CD4-positive, alpha-beta T cell treated with Interleukin-12 subunit alpha and Interleukin-12 subunit beta, for 1 hour (primary cell): ENCODE measurements around the gene YAF2.
A peak's percentile ranks its signal among the peaks of the same experiment; 100 is the strongest.
"Not testable (repeated sequence)": the region's sequence is repeated elsewhere in the genome, so short reads cannot be mapped to it uniquely, and the experiment has no call there.

Experiments
- DNase-seq: peaks from one replicate; pipeline ENCODE4 v3.0.0-alpha.2; 2020

Gene YAF2

DNA sequence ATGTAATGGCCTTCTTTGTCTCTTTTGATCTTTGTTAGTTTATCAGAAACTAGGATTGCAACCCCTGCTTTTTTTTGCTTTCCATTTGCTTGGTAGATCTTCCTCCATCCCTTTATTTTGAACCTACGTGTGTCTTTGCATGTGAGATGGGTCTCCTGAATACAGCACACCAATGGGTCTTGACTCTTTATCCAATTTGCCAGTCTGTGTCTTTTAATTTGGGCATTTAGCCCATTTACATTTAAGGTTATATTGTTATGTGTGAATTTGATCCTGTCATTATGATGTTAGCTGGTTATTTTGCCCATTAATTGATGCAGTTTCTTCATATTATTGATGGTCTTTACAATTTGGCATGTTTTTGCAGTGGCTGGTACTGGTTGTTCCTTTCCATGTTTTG, 14.6 kb upstream of the YAF2 start:
- DNase-seq: not testable (repeated sequence)

DNA sequence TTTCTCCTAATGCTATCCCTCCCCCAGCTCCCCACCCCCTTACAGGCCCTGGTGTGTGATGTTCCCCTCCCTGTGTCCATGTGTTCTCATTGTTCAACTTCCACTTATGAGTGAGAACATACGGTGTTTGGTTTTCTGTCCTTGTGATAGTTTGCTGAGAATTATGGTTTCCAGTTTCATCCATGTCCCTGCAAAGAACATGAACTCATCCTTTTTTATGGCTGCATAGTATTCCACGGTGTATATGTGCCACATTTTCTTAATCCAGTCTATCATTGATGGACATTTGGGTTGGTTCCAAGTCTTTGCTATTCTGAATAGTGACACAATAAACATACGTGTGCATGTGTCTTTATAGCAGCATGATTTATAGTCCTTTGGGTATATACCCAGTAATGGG, 11.0 kb upstream of the YAF2 start:
- DNase-seq: not testable (repeated sequence)

DNA sequence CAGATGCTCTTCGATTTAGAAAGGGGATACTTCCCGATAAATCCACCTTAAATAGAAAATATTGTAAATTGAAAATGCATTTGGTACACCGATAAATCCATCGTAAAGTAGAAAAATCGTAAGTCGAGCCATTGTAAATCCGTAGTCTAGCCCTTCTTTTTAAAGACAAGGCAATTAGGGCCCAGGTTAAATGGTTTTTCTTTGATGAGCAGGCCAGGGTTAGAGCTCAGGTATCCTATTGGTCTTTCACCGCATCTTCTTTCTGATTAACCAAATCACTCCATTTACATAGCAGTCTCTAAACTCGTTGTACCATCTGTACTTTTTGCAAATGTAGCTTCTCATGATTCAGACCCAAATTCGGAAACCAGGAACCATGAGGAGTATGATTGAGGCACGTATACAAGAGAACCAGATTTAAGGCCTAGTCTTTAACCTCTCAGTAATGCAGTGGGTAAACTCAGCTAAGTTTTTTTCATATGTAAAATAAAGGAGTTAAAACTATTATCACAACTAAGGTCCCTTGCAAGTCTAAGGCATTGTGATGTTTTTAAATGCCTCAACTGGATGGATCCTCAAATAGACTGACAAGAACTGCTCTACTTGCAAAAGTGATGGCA, 2.2 kb upstream of the YAF2 start:
- no peak for DNase-seq

DNA sequence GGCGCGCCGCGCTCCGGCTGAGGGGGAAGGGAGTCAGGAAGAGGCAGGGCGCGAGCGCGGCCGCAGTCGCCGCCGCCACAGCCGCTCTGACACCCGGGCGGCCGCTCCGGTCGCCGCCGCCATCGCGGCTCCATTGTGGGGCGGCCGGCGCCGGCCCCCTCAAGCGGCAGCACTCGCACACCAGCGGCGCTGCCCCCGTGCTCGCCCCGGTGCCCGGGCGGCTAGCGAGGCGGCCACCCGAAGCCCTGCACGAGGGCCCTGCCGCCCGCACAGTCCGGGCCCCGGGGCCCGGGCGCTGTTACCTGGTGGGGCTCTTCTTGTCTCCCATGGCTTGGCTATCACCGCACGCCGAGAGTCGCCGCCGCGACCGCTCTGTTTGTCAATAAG, 202 bp downstream of the YAF2 start:
- DNase-seq: no peak

DNA sequence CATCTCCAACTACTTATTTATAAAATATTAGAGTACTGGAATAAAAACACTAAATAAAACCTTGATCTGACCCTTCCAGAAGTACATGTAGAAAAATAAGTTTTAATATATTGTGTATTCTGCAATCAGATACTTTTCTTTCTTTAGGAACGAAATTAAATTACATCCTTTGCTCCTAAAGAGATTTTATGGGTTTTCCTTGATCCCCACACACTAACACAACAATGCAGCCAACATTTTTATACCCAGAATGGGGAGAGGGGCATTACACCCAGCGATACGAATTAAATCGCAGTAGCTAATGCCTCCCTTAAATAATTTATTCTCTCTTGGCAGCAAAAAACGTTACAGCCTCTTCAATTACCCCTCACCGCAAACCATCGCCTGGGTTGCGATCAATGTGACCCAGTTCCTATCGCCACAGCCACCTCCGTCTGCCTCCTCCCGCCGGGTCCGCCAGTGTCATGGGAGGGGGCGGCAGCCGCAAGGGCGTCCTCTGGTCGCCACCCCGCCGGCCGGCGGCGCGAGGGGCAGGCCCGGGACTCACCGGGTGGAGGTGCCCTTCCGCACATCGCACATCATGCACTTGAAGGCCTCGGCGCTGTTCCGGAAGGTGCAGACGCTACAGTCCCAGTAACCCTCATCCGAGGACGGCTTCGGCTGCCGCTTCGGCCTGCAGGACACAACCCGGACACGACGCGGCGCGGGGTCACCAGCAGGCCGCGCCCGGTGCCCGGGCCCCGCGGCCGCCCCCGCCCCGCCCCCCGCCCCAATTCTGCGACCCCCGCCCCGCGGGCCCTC, 796 bp downstream of the YAF2 start:
- peak; percentile 77 for DNase-seq

DNA sequence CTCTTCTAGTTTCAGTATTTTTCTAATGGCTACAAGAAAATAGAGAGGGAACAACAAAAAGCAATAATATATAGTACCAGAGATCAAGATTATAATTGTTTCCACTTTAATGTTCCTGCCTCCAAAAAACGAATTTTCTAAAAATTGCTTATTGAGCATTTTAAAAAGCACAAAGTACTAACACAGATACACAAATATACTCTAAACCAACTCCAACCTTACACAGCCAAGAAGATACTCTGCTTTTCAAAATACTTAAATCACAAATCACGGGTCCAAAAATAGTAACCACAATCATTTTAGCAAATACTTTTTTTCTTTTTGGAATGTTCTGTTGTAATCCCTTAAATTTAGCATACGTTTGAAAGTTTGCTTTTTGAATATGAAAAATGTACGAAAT, 2.0 kb downstream of the YAF2 start:
- DNase-seq: no peak

DNA sequence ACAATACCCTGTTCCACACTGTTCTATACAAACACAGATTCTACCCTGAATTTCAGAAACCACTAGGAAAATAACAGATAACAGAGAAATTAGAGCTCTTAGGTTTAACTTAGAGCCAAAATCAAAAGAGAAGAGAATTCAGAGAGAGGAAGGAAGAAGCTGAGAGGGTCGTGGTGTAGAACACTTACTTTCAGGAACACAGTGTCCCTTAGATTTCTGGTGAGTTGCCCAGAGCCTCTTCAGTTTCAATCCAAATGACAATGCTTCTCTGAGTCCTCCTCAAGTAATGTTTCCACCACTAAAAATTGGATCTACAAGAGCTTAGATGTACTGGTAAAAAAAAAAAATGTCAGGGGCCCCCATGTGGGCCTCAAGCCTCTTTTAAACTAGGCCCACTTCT, 2.6 kb downstream of the YAF2 start:
- no peak for DNase-seq

DNA sequence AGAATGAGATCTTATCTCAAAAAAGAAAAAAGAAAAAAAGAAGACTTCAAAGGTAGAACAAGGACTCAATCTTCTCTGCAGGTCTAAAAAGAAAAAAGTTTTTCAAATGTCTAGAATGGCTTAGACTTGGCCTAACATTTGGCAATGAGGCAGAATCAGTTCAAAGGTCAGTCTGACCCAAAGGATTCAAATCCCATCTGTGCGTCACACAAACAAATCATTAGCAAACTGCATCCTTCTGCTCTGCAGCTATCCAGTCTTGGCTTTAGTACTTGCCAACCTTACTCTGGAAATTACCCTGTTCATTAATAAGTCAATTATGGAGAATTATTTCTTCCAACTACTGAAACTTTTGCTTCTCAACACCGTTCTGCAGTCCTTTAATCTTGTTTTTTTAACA, 3.1 kb downstream of the YAF2 start:
- DNase-seq: no peak

DNA sequence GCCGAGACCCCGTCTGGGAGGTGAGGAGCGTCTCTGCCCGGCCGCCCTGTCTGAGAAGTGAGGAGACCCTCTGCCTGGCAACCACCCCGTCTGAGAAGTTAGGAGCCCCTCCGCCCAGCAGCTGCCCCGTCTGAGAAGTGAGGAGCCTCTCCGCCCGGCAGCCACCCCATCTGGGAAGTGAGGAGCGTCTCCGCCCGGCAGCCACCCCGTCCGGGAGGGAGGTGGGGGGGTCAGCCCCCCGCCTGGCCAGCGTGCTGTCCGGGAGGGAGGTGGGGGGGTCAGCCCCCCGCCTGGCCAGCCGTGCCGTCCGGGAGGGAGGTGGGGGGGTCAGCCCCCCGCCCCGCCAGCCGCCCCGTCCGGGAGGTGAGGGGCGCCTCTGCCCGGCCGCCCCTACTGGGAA, 10.5 kb downstream of the YAF2 start:
- DNase-seq: not testable (repeated sequence)

DNA sequence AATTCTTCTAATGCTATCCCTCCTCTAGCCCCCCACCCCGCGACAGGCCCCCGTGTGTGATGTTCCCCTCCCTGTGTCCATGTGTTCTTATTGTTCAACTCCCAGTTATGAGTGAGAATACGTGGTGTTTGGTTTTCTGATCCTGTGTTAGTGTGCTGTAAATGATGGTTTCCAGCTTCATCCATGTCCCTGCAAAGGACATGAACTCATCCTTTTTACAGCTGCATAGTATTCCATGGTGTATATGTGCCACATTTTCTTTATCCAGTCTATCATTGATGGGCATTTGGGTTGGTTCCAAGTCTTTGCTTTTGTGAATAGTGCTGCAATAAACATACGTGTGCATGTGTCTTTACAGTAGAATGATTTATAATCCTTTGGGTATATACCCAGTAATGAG, 13.5 kb downstream of the YAF2 start:
- DNase-seq: not testable (repeated sequence)

DNA sequence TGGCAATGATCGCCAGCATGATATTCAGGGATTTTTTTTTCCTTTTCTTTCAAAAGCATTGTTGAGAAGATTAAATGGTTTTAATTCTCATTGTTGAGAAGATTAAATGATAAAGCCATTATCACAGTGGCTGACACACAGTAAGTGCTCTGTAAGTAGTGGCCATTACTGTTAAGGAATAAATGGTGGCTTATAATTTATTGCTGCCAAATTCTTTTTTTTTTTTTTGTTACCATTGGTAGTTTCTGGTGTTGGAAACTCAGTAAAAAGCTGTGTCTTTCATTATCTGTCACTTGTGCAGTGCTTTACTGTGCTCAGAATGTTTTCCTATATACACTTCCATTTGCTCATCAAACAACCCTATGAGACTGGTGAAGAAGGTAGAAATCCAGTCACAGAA, 15.3 kb downstream of the YAF2 start:
- DNase-seq: no peak

DNA sequence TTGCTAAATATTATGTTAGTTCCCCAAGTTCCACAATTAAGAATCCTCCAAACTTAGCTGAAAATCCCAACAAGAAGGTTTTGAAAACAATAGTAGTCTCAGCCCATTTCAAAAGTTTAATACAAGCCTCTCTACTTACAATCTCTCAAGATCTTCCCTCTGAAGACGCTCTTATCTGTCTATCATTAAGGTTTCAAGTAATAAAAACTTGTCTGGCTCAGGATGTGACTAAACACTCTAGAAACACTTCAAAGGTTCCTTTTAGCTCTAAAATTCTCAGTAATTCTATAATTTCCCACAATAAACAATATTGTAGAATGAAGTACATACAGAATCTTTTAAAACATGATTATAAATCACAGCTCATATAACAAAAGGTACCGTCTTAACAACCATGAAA, 16.3 kb downstream of the YAF2 start:
- no peak for DNase-seq

DNA sequence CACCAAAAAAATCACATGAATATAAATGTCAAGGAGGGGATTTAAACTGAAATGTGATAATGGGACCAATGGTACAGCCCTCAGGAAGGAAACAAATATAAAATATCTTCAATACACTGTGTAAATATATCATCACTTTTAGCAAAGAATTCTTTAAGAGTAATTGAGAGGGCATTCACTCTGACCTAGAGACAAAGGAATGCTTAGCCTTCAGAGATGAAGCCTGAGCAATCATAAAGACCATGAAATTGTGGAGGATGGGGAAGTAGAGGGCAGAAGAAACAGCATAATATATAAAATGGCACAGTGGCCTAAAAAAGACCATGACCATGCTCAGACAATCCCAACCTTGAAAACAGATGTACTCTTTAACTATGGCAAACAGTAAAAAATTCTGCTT, 20.4 kb downstream of the YAF2 start:
- DNase-seq: no peak

DNA sequence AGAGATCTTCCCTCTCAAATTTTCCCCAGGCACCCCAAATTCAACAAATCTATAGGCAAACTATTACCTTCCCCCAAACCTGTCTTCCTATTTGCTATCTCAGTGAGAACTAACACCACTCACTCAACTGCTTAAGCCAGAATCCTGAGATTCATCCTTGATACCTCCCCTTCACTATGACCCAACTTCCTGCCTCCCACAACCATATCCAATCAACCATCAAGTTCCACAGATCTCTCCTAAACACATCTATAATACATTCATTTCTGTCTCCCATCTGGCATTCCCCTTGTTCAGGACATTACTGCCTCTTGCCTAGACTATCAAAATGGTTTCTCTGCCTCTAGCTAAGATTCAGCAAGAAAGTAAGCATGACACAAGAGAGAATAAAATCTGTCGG, 21.3 kb downstream of the YAF2 start:
- no peak for DNase-seq

DNA sequence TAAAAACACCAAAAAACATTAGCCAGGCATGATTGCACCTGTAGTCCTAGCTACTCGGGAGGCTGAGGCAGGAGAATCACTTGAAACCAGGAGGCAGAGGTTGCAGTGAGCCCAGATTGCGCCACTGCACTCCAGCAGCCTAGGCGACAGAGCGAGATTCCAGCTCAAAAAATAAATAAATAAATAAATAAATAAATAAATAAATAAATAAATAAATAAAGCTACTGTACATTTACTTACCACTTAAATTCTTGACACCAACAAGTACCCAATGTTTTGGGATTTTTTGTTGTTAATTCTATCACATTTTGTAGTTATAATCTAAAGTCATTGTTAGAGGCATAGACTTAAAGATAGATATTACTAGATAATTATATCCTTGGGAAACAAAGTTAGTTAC, 22.3 kb downstream of the YAF2 start:
- not testable (repeated sequence) for DNase-seq

DNA sequence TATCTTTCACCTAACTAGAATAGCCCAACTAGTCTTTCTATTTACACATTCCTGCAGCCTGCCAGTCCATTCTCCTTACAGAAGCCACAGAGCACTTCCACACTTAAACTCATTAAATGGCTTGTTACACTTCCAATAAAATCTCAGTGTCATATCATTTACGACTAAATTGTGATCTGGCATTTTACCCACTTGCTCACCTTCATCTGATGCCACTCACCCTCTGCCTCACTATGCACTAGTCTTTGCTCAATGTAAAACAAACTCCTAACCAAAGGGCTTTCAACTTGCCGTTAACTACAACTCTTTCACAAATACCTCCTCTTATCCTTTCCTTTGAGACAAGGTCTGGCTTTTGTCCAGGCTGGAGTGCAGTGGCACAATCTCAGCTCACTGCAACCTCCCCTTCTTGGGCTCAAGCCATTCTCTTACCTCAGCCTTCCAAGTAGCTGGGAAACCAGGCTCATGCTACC, 24.1 kb downstream of the YAF2 start:
- DNase-seq: no peak

DNA sequence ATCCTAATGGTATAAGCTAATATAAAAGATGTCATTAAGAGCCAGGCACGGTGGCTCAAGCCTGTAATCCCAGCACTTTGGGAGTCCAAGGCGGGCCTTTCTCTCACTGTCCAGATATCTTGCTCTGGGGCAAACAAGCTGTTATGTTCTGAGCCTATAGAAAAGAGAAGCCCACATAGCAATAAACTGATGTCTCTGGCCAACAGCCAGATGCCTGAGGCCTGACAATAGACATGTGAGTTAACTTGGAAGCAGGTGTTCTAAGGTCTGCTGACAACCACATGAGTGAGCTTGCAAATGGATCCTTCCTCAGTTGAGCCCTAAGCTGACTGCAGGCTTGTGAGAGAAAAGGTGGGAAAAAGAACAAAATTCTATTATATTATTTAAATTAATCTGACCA, 25.0 kb downstream of the YAF2 start:
- DNase-seq: no peak

DNA sequence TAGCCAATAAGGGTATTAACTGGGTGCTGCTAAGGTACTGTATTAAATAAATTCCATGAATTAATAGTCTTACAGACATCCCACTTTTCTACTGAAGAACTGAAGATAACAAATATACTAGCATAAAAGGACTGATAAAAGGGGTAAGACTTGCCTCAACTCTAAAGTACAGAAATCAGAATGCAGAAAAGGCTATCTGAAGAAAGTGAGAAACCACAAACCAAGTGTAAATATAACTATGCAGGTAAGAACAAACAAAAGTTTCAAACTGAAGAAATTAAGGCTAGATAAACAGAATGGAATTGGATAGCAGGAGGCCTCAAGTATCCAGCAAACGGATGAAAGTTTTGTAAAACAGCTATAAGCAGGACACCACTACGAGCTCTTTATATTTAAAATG, 29.5 kb downstream of the YAF2 start:
- DNase-seq: no peak

DNA sequence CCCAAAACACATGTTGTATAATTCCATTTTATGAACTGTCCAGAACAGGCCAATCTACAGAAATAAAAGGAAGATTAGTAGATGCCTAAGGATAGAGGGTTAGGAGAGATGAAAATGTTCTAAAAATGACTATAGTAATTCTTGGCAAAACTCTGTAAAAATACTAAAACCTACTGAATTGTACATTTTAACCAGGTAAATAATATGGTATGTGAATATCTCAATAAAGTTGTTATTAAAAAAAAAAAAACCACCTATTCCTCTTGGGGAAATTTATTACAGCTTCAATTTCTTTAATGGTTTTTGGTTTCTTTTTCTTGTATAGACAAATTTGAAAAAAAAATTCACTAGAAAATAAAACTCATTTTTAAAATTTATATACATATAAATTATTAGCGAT, 33.2 kb downstream of the YAF2 start:
- DNase-seq: no peak

DNA sequence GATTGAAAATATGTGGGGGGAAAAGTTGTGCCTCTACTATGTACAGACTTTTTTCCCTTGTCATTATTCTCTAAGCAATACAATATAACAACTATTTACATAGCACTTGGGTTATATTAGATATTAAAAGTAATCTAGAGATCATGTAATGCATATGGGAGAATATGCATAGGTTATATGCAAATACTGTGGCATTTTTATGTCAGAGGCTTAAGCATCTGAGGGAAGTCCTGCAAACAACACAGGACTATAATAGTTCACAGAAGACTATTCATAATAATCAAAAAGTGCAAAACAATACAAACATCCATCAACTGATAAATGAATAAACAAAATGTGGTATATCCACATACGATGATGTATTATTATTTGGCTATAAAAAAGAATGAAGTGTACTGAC, 33.7 kb downstream of the YAF2 start:
- DNase-seq: no peak

DNA sequence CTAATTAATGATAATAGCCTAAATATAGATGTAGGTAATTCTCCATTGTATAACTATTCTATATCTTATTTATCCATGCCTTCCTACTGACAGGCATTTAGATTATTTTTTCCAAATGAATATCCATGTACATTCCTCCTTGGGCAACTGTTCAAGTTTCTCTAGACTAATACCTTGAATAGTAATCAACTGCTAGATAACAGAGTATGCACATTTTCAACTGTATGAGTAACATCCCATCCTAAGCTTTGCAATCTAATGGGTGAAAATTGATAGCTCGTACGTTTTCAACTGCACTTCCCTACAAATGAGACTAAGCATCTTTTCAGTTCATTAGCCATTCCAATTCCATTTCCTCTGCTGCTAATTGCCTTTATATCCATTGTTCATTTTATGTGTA, 37.0 kb downstream of the YAF2 start:
- no peak for DNase-seq

DNA sequence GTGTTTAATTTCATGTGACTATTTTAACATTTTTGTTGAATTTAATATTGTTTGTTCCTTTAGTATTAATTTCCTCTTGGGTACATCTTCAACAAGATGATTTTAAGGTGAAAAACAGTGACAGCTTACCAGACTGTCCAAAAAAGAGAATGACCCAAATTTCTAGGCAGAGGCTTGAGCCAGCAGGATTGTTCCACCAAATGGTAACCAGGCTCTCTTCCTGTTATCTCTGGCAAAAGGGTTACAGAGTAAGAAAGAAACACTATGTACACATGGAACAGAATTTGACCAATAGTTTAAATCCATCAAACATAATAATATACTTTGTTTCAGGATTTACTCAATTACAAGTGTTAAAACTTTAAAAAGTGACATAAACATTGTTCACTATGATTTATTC, 39.0 kb downstream of the YAF2 start:
- no peak for DNase-seq

DNA sequence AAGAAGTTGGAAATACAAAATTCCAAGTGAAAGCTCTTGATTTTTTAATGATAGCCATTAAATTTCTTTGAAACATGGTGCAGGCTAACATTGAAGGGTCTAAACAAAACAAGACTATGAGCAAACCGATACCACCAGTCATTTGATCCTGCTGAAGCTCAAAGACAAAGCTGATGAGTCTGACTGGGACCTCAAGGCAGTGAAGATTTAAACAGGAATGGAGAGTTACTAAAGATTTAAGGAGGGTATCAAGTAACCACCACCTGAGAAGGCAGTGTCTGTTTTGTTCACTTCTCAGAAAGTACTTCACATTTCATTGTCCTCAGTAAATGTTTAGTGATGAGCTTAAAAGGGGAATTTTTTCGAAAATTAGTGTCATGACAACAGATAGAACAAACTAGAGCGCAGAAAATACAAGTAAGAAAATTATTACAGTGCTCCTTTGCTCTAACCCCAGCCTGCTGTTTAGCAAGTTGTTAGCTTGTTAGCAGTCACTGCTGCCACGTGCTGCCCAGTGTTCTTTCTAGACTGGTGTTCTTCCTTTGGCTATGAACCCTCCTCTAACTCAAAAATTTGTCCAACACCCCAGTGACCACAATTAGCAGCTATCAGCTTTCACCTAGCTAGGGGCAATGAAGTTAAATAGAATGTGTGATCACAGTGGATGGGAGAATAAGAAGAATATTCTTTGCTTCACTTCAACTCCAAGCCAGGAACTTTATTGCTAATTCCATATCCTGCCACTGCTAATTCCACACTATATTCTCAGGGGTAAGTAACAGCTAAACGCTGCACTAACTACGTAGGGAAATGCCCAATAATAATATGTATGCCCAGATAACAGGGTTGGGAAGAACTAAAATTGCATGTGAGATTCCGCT, 41.1 kb downstream of the YAF2 start:
- no peak for DNase-seq

DNA sequence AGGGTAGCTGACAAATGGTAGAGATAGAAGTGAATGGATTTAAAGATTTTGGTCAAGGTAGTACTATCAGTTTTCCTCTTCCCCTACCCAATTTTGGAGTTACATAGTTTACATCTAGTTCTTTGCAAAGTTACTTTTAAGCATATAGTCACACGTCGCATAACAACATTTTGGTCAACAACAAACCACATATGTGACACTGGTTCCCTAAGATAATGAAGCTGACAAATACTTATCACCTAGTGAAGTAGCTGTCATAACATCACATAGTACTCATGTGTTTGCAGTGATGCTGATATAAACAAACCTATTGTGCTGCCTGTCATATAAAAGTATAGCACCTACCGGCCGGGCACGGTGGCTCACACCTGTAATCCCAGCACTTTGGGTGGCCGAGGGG, 45.4 kb downstream of the YAF2 start:
- no peak for DNase-seq
